Stimulated activated CD8-positive, alpha-beta memory T cell treated with anti-CD3 and anti-CD28 coated beads, Interleukin-7, amount 100 ng/mL, for 4 hours (primary cell): Measurements from ENCODE around the gene GOLGA6C.
"Not testable (repeated sequence)": the region's sequence is repeated elsewhere in the genome, so short reads cannot be mapped to it uniquely, and the experiment has no call there.

ENCODE experiments used
- DNase-seq, 2 donors: peaks; one replicate each; pipeline ENCODE4 v3.0.0-alpha.2; 2020; ENCODE audit warnings: low read depth in 2 of 2

The GOLGA6C gene

GRCh38 chr15:75258034-75258433, at the start of gene GOLGA6C:
Gene GOLGA6C (plus strand): TSS chr15:75258334. CDS start chr15:75258599, 265 bp downstream.
- not testable (repeated sequence) for DNase-seq

GRCh38 chr15:75208501-75209288, 49.4 kb upstream of the GOLGA6C start:
- no peak for DNase-seq

GRCh38 chr15:75209289-75209676, 48.9 kb upstream of the GOLGA6C start:
- DNase-seq, result no peak

GRCh38 chr15:75210811-75211230, 47.3 kb upstream of the GOLGA6C start:
- no peak for DNase-seq

- DNase-seq, result no peak
Measured at GRCh38 chr15:75211436-75212199, 46.5 kb upstream of the GOLGA6C start.

GRCh38 chr15:75212200-75212858, 45.8 kb upstream of the GOLGA6C start:
- no peak for DNase-seq

- DNase-seq, result no peak
Measured at GRCh38 chr15:75213212-75213767, 44.8 kb upstream of the GOLGA6C start.

GRCh38 chr15:75213768-75214221, 44.3 kb upstream of the GOLGA6C start:
- DNase-seq, result no peak

GRCh38 chr15:75214293-75215096, 43.6 kb upstream of the GOLGA6C start:
- DNase-seq, result no peak

GRCh38 chr15:75215107-75216004, 42.8 kb upstream of the GOLGA6C start:
- no peak for DNase-seq

GRCh38 chr15:75217012-75217411, 41.1 kb upstream of the GOLGA6C start:
- DNase-seq, result no peak

- not testable (repeated sequence) for DNase-seq
Measured at GRCh38 chr15:75217574-75217973, 40.6 kb upstream of the GOLGA6C start.

- not testable (repeated sequence) for DNase-seq
Measured at GRCh38 chr15:75219507-75219929, 38.6 kb upstream of the GOLGA6C start.

- no peak for DNase-seq
Measured at GRCh38 chr15:75223688-75224087, 34.4 kb upstream of the GOLGA6C start.

GRCh38 chr15:75224281-75224680, 33.9 kb upstream of the GOLGA6C start:
- DNase-seq, result no peak

- DNase-seq, result not testable (repeated sequence)
Measured at GRCh38 chr15:75225102-75225836, 32.9 kb upstream of the GOLGA6C start.

- no peak for DNase-seq
Measured at GRCh38 chr15:75225951-75226732, 32.0 kb upstream of the GOLGA6C start.

GRCh38 chr15:75227112-75227511, 31.0 kb upstream of the GOLGA6C start:
- DNase-seq, result not testable (repeated sequence)
